Panc1 (cell line): Measurements from ENCODE around the gene RFX2.

Experiments used
- POLR2AphosphoS5 ChIP-seq: IDR thresholded peaks from 2 replicates; pipeline ENCODE4 v1.6.1; 2012; ENCODE audit warnings: mild to moderate bottlenecking, low read depth, low read length, moderate library complexity
- TCF7L2 ChIP-seq: IDR thresholded peaks from 2 replicates; pipeline ENCODE4 v1.6.1; 2011; ENCODE audit warnings: mild to moderate bottlenecking, low read depth, low read length, inconsistent platforms
- TF ChIP-seq, protein P1 (sequence below): fragments of 450-650 bp; IDR thresholded peaks from 2 replicates; pipeline ENCODE4 v1.5.1; 2017; ENCODE audit warnings: mild to moderate bottlenecking
- TF ChIP-seq, protein P2 (sequence below), 2 experiments: IDR thresholded peaks; 2 replicates each; pipeline ENCODE4 v1.6.1; 2011 to 2012; ENCODE audit warnings: low read depth in 2 of 2, control low read depth in 1 of 2, low read length in 1 of 2, mild to moderate bottlenecking in 1 of 2, moderate library complexity in 1 of 2; ENCODE audit not compliant: insufficient read depth in 1 of 2

DNA sequence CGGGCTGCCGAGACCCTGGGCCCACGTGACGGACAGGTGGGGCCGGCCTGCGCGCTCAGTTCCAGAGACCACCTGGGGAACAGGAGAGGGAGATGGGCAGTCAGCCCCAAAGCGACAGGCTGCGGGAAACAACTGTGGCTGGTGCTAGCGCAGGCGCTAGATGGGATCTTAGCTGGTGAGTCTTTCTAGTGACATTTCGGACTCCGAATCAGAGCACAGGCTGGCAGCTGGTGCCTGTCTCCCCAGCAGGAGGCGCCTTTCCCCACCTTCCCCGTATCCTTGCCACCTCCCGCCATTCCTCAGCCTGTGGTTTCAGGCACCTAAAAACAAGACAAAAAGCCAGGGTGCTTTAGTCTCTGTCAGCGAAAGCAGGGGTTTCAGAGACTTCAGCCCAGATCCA, 112.9 kb downstream of the RFX2 start:
- TF ChIP-seq, protein P1, sequence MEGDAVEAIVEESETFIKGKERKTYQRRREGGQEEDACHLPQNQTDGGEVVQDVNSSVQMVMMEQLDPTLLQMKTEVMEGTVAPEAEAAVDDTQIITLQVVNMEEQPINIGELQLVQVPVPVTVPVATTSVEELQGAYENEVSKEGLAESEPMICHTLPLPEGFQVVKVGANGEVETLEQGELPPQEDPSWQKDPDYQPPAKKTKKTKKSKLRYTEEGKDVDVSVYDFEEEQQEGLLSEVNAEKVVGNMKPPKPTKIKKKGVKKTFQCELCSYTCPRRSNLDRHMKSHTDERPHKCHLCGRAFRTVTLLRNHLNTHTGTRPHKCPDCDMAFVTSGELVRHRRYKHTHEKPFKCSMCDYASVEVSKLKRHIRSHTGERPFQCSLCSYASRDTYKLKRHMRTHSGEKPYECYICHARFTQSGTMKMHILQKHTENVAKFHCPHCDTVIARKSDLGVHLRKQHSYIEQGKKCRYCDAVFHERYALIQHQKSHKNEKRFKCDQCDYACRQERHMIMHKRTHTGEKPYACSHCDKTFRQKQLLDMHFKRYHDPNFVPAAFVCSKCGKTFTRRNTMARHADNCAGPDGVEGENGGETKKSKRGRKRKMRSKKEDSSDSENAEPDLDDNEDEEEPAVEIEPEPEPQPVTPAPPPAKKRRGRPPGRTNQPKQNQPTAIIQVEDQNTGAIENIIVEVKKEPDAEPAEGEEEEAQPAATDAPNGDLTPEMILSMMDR, result no peak
- TF ChIP-seq POLR2AphosphoS5, result no peak
- no peak for TF ChIP-seq TCF7L2
- TF ChIP-seq, protein P2, sequence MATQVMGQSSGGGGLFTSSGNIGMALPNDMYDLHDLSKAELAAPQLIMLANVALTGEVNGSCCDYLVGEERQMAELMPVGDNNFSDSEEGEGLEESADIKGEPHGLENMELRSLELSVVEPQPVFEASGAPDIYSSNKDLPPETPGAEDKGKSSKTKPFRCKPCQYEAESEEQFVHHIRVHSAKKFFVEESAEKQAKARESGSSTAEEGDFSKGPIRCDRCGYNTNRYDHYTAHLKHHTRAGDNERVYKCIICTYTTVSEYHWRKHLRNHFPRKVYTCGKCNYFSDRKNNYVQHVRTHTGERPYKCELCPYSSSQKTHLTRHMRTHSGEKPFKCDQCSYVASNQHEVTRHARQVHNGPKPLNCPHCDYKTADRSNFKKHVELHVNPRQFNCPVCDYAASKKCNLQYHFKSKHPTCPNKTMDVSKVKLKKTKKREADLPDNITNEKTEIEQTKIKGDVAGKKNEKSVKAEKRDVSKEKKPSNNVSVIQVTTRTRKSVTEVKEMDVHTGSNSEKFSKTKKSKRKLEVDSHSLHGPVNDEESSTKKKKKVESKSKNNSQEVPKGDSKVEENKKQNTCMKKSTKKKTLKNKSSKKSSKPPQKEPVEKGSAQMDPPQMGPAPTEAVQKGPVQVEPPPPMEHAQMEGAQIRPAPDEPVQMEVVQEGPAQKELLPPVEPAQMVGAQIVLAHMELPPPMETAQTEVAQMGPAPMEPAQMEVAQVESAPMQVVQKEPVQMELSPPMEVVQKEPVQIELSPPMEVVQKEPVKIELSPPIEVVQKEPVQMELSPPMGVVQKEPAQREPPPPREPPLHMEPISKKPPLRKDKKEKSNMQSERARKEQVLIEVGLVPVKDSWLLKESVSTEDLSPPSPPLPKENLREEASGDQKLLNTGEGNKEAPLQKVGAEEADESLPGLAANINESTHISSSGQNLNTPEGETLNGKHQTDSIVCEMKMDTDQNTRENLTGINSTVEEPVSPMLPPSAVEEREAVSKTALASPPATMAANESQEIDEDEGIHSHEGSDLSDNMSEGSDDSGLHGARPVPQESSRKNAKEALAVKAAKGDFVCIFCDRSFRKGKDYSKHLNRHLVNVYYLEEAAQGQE (IDR thresholded peaks at IDR 0.05; ENCODE audit: insufficient read depth in 1 of 2, low read depth in 2 of 2, low read length in 1 of 2), result no peak
